GM19023 (cell line): ENCODE data around the gene OR2B3.
"Not testable (repeated sequence)": the region's sequence is repeated elsewhere in the genome, so short reads cannot be mapped to it uniquely, and the experiment has no call there.

Source experiments
- ATAC-seq: cut with Tn5 transposase; IDR thresholded peaks from one replicate; pipeline ENCODE4 v1.9.1; 2021; ENCODE audit warnings: mild to moderate bottlenecking, moderate library complexity; ENCODE audit not compliant: unreplicated experiment

The OR2B3 gene

GRCh38 chr6:29087213-29087612 lies at the start of gene OR2B3:
TSS of gene OR2B3 (minus strand) at chr6:29087313. CDS start at chr6:29087248, 65 bp downstream.
- no peak for ATAC-seq

GRCh38 chr6:29131691-29132090 lies 44.6 kb upstream of the OR2B3 start:
- ATAC-seq = no peak

DNA sequence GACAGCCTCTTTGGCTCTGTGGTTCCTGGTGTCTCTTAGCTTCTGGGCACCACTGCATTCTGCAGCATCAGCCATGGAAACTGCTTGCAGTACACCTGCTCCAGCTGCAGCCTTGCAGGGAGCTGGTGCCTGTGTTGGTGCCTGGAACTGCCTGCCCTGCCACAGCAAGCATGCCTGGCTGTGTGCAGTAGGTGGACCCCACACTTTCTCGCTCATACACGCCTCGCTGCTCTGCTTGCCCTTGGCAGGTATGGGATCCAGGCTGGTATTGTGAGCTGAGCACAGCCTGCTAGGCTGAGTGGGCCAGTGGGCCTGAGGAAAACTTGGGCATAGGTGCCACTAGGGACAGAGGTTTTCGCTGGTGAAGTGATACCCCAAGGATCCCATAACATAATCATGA lies 43.5 kb upstream of the OR2B3 start:
- no peak for ATAC-seq

DNA sequence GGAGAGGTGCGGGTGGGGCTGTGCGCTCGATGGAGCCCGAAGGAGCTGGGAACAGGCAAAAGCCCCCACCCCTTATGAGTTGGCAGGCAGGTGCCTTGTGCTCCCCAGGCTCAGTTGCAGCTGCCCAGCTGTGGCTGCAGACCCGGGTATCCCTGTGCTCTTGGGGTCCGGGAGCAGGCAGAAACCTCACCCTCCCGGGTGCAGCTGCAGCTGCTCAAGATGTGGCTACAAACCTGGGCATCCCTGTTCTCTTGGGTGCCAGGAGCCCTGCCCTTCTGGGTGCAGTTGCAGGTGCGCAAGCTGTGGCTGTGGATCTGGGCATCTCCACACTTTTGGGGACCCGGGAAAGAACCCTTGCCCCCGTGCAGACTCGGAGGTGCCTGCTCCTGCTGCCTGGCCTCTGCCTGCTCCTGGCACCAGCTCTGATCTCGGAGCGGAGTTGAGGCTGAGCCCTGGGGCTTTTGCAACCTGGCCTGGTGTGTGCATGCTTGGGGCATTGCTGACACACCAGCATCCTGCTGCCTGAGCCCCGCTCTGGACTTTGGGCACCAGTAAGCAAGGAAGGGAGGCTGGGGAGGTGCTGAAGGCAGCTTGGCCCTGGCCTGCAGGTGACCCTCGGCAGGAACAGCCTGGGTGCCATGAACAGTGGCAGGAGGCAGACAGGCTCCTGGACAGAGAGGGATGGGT lies 42.4 kb upstream of the OR2B3 start:
- no peak for ATAC-seq

GRCh38 chr6:29114964-29115363 lies 27.9 kb upstream of the OR2B3 start:
- ATAC-seq = not testable (repeated sequence)

GRCh38 chr6:29112135-29112534 lies 25.0 kb upstream of the OR2B3 start:
- no peak for ATAC-seq

GRCh38 chr6:29107758-29108157 lies 20.6 kb upstream of the OR2B3 start, which contains the start of gene OR2J3:
TSS of gene OR2J3 (plus strand) at chr6:29108058. CDS start at chr6:29111891, 3,833 bp downstream.
- ATAC-seq = no peak

GRCh38 chr6:29099190-29099589 lies 12.1 kb upstream of the OR2B3 start, which contains the start of gene OR2J1:
TSS of gene OR2J1 (plus strand) at chr6:29099490. CDS start at chr6:29100943, 1,453 bp downstream.
- no peak for ATAC-seq

DNA sequence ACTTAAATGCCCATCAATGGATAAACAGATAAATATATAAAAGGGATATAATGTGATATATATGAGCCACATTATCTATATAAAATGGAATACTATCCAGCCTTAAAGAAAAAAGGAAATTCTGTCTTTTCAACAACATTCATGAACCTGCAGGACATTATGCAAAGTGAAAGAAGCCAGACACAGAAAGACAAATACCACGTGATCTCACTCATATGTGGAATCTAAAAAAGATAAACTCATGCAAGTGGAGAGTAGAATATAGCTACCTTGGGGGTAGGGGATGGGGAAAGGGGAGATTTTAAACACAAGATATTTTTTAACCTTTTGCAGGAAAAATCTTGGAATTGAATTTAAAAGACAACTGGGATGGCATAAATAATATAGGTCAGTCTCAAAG lies 10.7 kb upstream of the OR2B3 start:
- ATAC-seq = no peak

GRCh38 chr6:29092957-29093356 lies 5.8 kb upstream of the OR2B3 start:
- ATAC-seq = no peak

DNA sequence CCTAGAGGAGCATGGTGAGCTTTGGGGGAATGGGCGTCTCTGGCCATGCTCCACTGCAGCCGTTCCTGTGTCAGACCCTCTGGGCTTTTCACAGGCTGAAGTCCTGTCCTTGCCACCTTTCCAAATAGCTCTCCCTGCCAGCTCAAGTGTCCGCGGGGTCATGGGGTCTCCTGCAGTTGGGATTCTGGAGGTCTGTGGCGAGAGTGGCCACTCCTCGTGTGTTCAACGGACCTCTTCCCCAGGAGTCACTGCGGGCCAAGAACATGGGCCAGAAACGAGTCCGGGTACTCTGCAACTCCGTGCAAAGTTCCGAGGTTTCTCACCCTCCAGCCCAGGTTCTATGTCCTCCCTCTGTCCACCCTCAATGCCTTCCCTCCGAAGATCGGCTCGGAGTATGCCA lies 4.7 kb downstream of the OR2B3 start:
- ATAC-seq = no peak

DNA sequence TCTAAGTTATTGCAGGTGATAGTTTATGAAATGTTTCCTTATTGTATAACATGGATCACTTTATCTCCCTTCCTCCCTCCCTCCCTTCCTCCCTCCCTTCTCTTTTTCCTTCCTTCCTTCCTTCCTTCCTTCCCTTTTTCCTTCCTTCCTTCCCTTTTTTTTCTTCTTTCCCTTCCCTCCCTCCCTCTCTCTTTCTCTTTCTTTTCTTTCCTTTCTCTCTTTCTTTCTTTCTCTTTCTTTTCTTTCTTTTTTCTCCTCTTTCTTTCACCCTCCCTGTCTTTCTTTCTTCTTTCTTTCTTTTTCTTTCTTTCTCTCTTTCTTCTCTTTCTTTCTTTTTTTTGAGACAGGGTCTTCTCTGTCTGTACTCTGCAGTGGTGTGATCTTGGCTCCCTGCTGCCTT lies 5.8 kb downstream of the OR2B3 start:
- ATAC-seq = no peak

GRCh38 chr6:29079203-29079602 lies 7.9 kb downstream of the OR2B3 start:
- ATAC-seq = no peak

GRCh38 chr6:29071831-29072723 lies 15.0 kb downstream of the OR2B3 start:
- ATAC-seq = no peak

- ATAC-seq = no peak
Measured at GRCh38 chr6:29051680-29052079, 35.4 kb downstream of the OR2B3 start.

- ATAC-seq = no peak
Measured at GRCh38 chr6:29045075-29045474, 42.0 kb downstream of the OR2B3 start, which contains the start of gene OR2W1. TSS of gene OR2W1 (minus strand) at chr6:29045175. CDS start at chr6:29045175, 0 bp downstream.
